Thoracic aorta (tissue), 2 donors: ENCODE measurements around the gene NOPCHAP1. TPM values are rescaled to one million over a fixed set of nuclear protein-coding genes. Genes with fewer than 3 reads are reported as not detected.

Source experiments
- ATAC-seq: fragments of 150-250 bp; one replicate; pipeline ENCODE4 v1.8.0; 2017; ENCODE audit warnings: low read depth; ENCODE audit not compliant: insufficient number of reproducible peaks, low FRiP score
- DNase-seq: peaks from one replicate; pipeline ENCODE4 v3.0.0-alpha.2; 2020; ENCODE audit warnings: low spot score
- H3K27ac ChIP-seq, 2 donors: fragments of 200-600 bp; sonication (generic); 1 replicate in 1 of 2; 2 replicates in 1 of 2; pipeline ENCODE4 v1.5.1; 2016; ENCODE audit warnings: mild to moderate bottlenecking in 2 of 2, moderate library complexity in 2 of 2
- H3K27me3 ChIP-seq: fragments of 200-600 bp; sonication (generic); replicated peaks from 2 replicates; pipeline ENCODE4 v1.6.0; 2016; ENCODE audit warnings: mild to moderate bottlenecking; ENCODE audit not compliant: insufficient read depth
- H3K36me3 ChIP-seq: fragments of 200-600 bp; sonication (generic); one replicate; pipeline ENCODE4 v1.5.1; 2016
- H3K4me1 ChIP-seq, 2 donors: fragments of 200-600 bp; sonication (generic); 1 replicate in 1 of 2; 2 replicates in 1 of 2; pipeline versions ENCODE4 v1.5.1 to v1.6.0; 2016; ENCODE audit warnings: low read depth in 2 of 2, mild to moderate bottlenecking in 1 of 2; ENCODE audit not compliant: control insufficient read depth in 1 of 2
- H3K4me3 ChIP-seq: fragments of 200-600 bp; sonication (generic); 2 replicates; pipeline ENCODE4 v1.5.1; 2016; ENCODE audit warnings: mild to moderate bottlenecking
- H3K9me3 ChIP-seq: fragments of 200-600 bp; sonication (generic); 2 replicates; pipeline ENCODE4 v1.5.1; 2016
- total RNA-seq, 2 donors: library from RNA; depleted of rRNA; stranded (reverse); fragments of >200 nt; gene quantifications; one replicate each; pipeline versions ENCODE4 v1.1.0 to v1.2.3, GENCODE V29; 2016
- TF ChIP-seq, protein P1 (sequence below): fragments of 200-600 bp; sonication (generic); IDR thresholded peaks from one replicate; pipeline ENCODE4 v1.5.1; 2019; ENCODE audit warnings: antibody characterized with exemption

The NOPCHAP1 gene
- total RNA-seq, 2 donors from 2014 or later, result 2.0 to 3.5 TPM

DNA sequence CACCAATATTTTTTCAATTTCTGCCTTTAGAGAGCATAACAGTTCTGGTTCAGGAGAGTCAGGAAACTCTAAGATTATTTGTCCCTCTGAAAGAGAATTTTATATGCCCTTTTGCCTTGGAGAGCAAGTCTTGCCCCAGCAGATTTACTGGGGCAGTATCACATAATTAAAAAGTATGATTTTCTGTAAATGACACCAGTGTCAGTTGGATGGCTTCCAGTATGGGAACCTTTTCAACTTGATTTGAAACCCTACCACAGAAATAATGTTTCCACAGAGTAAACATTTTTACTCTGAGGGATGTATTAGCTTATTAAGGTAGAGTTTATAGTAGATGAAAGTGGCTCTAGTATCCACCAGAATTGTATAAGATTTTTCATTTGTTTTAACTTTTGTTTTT is 15.4 kb downstream of the NOPCHAP1 start:
- no peak for ATAC-seq
- TF ChIP-seq, protein P1, sequence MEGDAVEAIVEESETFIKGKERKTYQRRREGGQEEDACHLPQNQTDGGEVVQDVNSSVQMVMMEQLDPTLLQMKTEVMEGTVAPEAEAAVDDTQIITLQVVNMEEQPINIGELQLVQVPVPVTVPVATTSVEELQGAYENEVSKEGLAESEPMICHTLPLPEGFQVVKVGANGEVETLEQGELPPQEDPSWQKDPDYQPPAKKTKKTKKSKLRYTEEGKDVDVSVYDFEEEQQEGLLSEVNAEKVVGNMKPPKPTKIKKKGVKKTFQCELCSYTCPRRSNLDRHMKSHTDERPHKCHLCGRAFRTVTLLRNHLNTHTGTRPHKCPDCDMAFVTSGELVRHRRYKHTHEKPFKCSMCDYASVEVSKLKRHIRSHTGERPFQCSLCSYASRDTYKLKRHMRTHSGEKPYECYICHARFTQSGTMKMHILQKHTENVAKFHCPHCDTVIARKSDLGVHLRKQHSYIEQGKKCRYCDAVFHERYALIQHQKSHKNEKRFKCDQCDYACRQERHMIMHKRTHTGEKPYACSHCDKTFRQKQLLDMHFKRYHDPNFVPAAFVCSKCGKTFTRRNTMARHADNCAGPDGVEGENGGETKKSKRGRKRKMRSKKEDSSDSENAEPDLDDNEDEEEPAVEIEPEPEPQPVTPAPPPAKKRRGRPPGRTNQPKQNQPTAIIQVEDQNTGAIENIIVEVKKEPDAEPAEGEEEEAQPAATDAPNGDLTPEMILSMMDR, result no peak
- Histone ChIP-seq H3K9me3 (no peaks in the 10 kb centered on the region), H3K27ac (no peak overlapping the region), H3K36me3 (no peaks in the 10 kb centered on the region), H3K4me3 (no peak overlapping the region), H3K27me3 (no peaks in the 10 kb centered on the region), H3K4me1 (no peaks in the 10 kb centered on the region)
- DNase-seq, result no peak

DNA sequence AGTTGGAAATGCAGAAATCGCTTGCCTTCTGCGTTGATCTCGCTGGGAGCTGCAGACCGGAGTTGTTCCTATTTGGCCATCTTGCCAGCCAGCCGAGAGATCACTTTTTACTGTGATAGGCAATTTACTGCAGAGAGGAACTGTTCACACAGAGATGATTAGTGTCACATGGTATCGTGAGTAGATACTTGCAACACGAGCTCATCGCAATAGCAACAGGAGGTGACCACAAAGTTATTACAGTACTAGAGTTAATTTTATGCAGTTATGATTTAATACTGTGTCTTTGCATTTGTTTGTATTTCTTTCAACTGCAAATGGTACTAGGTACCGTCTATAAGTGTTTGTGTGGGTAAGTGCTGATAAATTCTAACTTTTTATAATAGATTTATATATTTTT is 27.8 kb downstream of the NOPCHAP1 start:
- ATAC-seq, result no peak
- TF ChIP-seq, protein P1, result no peak

DNA sequence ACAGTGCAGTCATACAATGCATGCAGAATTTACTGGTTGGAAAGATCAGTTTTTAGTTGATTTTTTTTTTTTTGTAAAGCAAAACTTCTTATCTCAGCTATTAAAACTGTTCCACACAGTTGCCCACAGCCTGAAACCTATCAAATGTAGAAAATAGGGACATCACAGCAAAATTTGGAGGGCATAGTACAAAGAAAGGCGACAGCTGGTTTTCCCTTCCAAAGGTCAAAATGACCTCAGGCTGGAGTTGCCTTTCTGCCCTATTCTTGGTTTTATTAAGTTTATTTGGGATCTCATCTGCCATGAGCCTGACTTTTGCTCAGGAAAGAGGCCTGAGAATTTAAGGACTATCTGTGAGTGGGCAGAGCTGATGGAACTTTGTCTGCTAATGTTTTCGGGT is 28.5 kb downstream of the NOPCHAP1 start:
- no peaks in the 10 kb centered on the region for H3K9me3 ChIP-seq
- H3K36me3 ChIP-seq, result no peaks in the 10 kb centered on the region

More for the DNA sequence above, 27.8 kb downstream of the NOPCHAP1 start:
- DNase-seq, result no peak
- no peaks in the 10 kb centered on the region for H3K9me3 ChIP-seq
- H3K36me3 ChIP-seq, result peaks cover 5% of the 10 kb centered on the region
- no peak overlapping the region for H3K4me3 ChIP-seq
- no peaks in the 10 kb centered on the region for H3K27me3 ChIP-seq
- no peaks in the 10 kb centered on the region for H3K4me1 ChIP-seq
- H3K27ac ChIP-seq, result no peak overlapping the region

DNA sequence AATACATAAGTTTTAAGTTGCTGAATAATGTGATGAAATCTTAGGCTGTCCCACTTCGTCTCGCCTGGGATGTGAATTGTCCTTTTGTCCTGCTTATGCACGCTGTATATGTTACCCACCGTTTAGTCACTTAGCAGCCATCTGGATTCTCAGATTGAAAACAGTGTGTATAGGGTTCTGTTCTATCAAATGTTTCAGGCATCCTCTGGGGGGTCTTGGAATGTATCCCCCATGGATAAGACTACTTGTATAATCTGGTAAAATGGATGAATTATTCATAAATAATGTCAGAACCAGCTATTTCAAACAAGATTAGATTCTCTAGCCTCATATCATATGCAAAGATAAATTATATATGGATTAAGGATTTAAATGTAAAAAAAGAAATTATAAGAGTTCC is 29.4 kb downstream of the NOPCHAP1 start:
- Histone ChIP-seq H3K4me1 (no peaks in the 10 kb centered on the region), H3K27ac (no peak overlapping the region), H3K36me3 (no peaks in the 10 kb centered on the region), H3K9me3 (no peaks in the 10 kb centered on the region), H3K27me3 (no peaks in the 10 kb centered on the region), H3K4me3 (no peak overlapping the region)
- ATAC-seq, result no peak
- TF ChIP-seq, protein P1, result no peak
- DNase-seq, result no peak

More for the DNA sequence above, 28.5 kb downstream of the NOPCHAP1 start:
- H3K27me3 ChIP-seq, result no peaks in the 10 kb centered on the region
- H3K4me3 ChIP-seq, result no peak overlapping the region
- no peak overlapping the region for H3K27ac ChIP-seq
- ATAC-seq, result no peak
- no peak for DNase-seq
- no peaks in the 10 kb centered on the region for H3K4me1 ChIP-seq
- TF ChIP-seq, protein P1, result no peak

DNA sequence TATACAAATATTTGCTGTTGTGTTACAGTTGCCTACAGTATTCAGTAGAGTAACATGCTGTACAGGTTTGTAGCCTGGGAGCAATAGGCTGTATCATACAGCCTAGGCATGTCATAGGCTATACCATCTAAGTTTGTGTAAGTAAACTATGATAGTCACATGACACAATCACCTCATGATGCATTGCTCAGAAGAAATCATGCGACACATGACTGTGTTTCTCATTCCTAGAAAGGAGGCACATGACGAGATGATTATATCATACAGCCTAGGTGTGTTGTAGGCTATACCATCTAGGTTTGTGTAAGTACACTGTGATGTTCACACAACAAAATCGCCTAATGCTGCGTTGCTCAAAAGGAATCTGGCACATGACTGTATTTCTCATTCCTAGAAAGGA is 31.9 kb downstream of the NOPCHAP1 start:
- no peaks in the 10 kb centered on the region for H3K4me1 ChIP-seq

More for the DNA sequence above, 31.9 kb downstream of the NOPCHAP1 start:
- no peak overlapping the region for H3K4me3 ChIP-seq
- no peaks in the 10 kb centered on the region for H3K36me3 ChIP-seq
- TF ChIP-seq, protein P1, result no peak
- DNase-seq (no peak), ATAC-seq (no peak)
- no peaks in the 10 kb centered on the region for H3K9me3 ChIP-seq
- no peak overlapping the region for H3K27ac ChIP-seq
- no peaks in the 10 kb centered on the region for H3K27me3 ChIP-seq
